ENCODE data around the gene ATP8A2. TPM values are rescaled to one million over a fixed set of nuclear protein-coding genes. Genes with fewer than 3 reads are reported as not detected.

ATP8A2 gene
- total and polyA plus RNA-seq, 7 donors, result under 0.01 to 2.2 (median 1.2) TPM; not detected in 1

- H3K36me3 ChIP-seq, result no peaks in the 10 kb centered on the region
- no peaks in the 10 kb centered on the region for H3K9me3 ChIP-seq
- no peak overlapping the region for H3K4me3 ChIP-seq
- 76 to 79% methylated on average over 11 of the region's 11 CpGs for WGBS, 2 donors
- intact Hi-C loops (cut with DNase I), result no loop called here
- no peak for DNase-seq
- no peak for TF ChIP-seq EP300 (IDR thresholded peaks at IDR 0.05)
- no peak for TF ChIP-seq POLR2AphosphoS5 (IDR thresholded peaks at IDR 0.05)
- no peak for TF ChIP-seq POLR2A (IDR thresholded peaks at IDR 0.05)
- no peak for TF ChIP-seq CTCF (IDR thresholded peaks at IDR 0.05)
- H3K27ac ChIP-seq, result no peak overlapping the region
- H3K4me1 ChIP-seq, result no peaks in the 10 kb centered on the region
- no peaks in the 10 kb centered on the region for H3K27me3 ChIP-seq
Measured at GRCh38 chr13:25847635-25848626, 476.2 kb downstream of the ATP8A2 start.

- H3K36me3 ChIP-seq, result no peaks in the 10 kb centered on the region
- H3K4me3 ChIP-seq, result no peak overlapping the region
- TF ChIP-seq POLR2A (IDR thresholded peaks at IDR 0.05), result no peak
- no peaks in the 10 kb centered on the region for H3K4me1 ChIP-seq
- DNase-seq, result no peak
- intact Hi-C loops (cut with DNase I), result no loop called here
- H3K27ac ChIP-seq, result no peak overlapping the region
- no peaks in the 10 kb centered on the region for H3K27me3 ChIP-seq
- 82 to 84% methylated on average over 8 of the region's 8 CpGs for WGBS, 2 donors
- H3K9me3 ChIP-seq, result no peaks in the 10 kb centered on the region
Measured at GRCh38 chr13:25848812-25849745, 477.3 kb downstream of the ATP8A2 start.

GRCh38 chr13:25857830-25858229 is 486.1 kb downstream of the ATP8A2 start:
- no peaks in the 10 kb centered on the region for H3K27me3 ChIP-seq
- H3K9me3 ChIP-seq, result no peaks in the 10 kb centered on the region
- DNase-seq, result no peak
- TF ChIP-seq POLR2A (IDR thresholded peaks at IDR 0.05) (no peak), CTCF (IDR thresholded peaks at IDR 0.05) (no peak), EP300 (IDR thresholded peaks at IDR 0.05) (no peak), POLR2AphosphoS5 (IDR thresholded peaks at IDR 0.05) (no peak)
- no peaks in the 10 kb centered on the region for H3K36me3 ChIP-seq
- intact Hi-C loops (cut with DNase I), result no loop called here
- no peak overlapping the region for H3K4me3 ChIP-seq
- no peaks in the 10 kb centered on the region for H3K4me1 ChIP-seq
- H3K27ac ChIP-seq, result no peak overlapping the region
- WGBS, 2 donors, result 13 to 64% methylated on average over 4 of the region's 4 CpGs

GRCh38 chr13:25859528-25859927 is 487.8 kb downstream of the ATP8A2 start:
- no peak for DNase-seq
- intact Hi-C loops (cut with DNase I), result no loop called here
- 65% methylated on average over 3 of the region's 3 CpGs for WGBS, 2 donors
- H3K4me1 ChIP-seq, result no peaks in the 10 kb centered on the region
- no peak for TF ChIP-seq CTCF (IDR thresholded peaks at IDR 0.05)
- no peak for TF ChIP-seq POLR2A (IDR thresholded peaks at IDR 0.05)
- no peak for TF ChIP-seq EP300 (IDR thresholded peaks at IDR 0.05)
- no peak for TF ChIP-seq POLR2AphosphoS5 (IDR thresholded peaks at IDR 0.05)
- no peaks in the 10 kb centered on the region for H3K27me3 ChIP-seq
- H3K9me3 ChIP-seq, result no peaks in the 10 kb centered on the region
- no peak overlapping the region for H3K4me3 ChIP-seq
- H3K27ac ChIP-seq, result no peak overlapping the region
- no peaks in the 10 kb centered on the region for H3K36me3 ChIP-seq

DNA sequence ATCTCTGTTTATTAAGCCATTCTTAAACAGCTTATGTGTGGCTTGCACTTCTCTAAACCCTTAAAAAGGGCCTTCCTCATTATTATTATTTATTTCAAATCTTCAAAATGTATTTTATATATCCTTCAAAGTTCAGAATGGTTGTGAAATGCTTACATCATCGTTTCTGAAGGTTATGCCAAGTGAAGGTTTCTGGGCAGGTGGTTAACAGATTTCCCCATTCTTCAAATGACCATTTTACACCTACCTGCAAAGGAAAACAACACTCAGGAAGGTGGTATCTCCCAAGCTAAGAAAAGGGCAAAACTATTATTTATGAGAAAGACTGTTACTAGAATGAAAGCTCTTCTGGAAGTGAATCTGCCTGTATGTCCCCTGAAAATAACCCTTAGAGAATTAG is 488.5 kb downstream of the ATP8A2 start:
- Histone ChIP-seq H3K9me3 (no peaks in the 10 kb centered on the region), H3K27me3 (no peaks in the 10 kb centered on the region), H3K36me3 (no peaks in the 10 kb centered on the region), H3K4me1 (no peaks in the 10 kb centered on the region), H3K27ac (no peak overlapping the region), H3K4me3 (no peak overlapping the region)
- no peak for TF ChIP-seq EP300 (IDR thresholded peaks at IDR 0.05)
- no peak for TF ChIP-seq POLR2A (IDR thresholded peaks at IDR 0.05)
- TF ChIP-seq POLR2AphosphoS5 (IDR thresholded peaks at IDR 0.05), result no peak
- TF ChIP-seq CTCF (IDR thresholded peaks at IDR 0.05), result no peak
- no peak for DNase-seq
- WGBS, 2 donors, result 18 to 46% methylated on average over 1 of the region's 1 CpG
- intact Hi-C loops (cut with DNase I), result no loop called here
